GM12878 (cell line): ENCODE measurements around the gene CTH.

Source experiments
- SPI1 ChIP-seq: IDR thresholded peaks from 2 replicates; pipeline ENCODE4 v1.6.1; 2011; ENCODE audit warnings: low read depth, mild to moderate bottlenecking, low read length, moderate library complexity, borderline replicate concordance; ENCODE audit not compliant: insufficient read depth
- TF ChIP-seq, protein P1 (sequence below), 3 experiments: IDR thresholded peaks in 2 of 3; conservative IDR thresholded peaks in 1 of 3; 2 replicates each; pipeline ENCODE4 v1.5.1; 2011; ENCODE audit warnings: low read depth in 3 of 3, low read length in 3 of 3, mild to moderate bottlenecking in 3 of 3, control low read depth in 2 of 3, moderate library complexity in 2 of 3, inconsistent platforms in 1 of 3, mixed read lengths in 1 of 3; ENCODE audit not compliant: control insufficient read depth in 2 of 3, insufficient read depth in 1 of 3; ENCODE audit errors: extremely low read depth in 1 of 3

- TF ChIP-seq SPI1 = no peak
- TF ChIP-seq, protein P1, sequence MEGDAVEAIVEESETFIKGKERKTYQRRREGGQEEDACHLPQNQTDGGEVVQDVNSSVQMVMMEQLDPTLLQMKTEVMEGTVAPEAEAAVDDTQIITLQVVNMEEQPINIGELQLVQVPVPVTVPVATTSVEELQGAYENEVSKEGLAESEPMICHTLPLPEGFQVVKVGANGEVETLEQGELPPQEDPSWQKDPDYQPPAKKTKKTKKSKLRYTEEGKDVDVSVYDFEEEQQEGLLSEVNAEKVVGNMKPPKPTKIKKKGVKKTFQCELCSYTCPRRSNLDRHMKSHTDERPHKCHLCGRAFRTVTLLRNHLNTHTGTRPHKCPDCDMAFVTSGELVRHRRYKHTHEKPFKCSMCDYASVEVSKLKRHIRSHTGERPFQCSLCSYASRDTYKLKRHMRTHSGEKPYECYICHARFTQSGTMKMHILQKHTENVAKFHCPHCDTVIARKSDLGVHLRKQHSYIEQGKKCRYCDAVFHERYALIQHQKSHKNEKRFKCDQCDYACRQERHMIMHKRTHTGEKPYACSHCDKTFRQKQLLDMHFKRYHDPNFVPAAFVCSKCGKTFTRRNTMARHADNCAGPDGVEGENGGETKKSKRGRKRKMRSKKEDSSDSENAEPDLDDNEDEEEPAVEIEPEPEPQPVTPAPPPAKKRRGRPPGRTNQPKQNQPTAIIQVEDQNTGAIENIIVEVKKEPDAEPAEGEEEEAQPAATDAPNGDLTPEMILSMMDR (IDR thresholded peaks at IDR 0.05 in 2 of 3, conservative IDR thresholded peaks at IDR 0.05 in 1 of 3; ENCODE audit: control insufficient read depth in 2 of 3, extremely low read depth in 1 of 3, insufficient read depth in 1 of 3, low read depth in 3 of 3, low read length in 3 of 3) = no peak
Measured at GRCh38 chr1:70465911-70466310, 54.8 kb downstream of the CTH start.
